Measurements from ENCODE around the gene KLF8.

The KLF8 gene

DNA sequence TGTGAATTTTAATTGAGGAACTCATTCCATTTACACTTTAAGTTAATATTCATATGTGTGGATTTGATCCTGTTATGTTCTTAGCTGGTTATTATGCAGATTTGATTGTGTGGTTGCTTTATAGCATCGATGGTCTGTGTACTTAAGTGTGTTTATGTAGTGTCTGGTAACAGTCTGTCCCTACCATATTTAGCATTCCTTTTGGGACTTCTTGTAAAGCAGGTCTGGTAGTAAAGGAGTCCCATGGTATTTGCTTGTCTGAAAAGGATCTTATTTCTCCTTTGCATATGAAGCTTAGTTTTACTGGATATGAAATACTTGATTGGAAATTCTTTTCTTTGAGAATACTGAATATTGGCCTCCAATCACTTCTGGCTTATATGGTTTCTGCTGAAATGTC lies 76.6 kb downstream of the KLF8 start:
- in situ Hi-C loops (cut with MboI; ENCODE audit: low sequenced_read_pairs): no loop called here

DNA sequence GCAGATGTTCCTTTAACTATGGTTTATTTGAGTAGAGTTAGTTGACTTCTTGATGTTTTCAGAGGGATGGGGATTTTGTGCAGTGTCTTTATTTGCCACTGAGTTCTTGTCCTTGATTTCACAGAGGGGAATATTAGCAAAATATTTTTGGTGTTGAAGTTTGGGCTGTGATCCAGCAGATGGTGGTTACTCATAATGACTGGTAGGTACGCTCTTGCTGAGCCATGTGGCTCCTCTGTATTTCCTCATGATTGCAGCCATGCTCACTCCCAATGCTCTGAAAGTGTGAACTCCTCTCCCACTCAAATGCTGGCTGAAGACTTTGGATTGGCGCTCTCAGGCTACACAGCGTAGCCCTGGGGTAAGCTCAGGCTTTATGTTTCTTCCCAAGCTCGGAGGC lies 77.7 kb downstream of the KLF8 start:
- in situ Hi-C loops (cut with MboI; ENCODE audit: low sequenced_read_pairs): no loop called here

GRCh38 chrX:56310581-56310980 lies 78.4 kb downstream of the KLF8 start:
- in situ Hi-C loops (cut with MboI; ENCODE audit: low sequenced_read_pairs): no loop called here

GRCh38 chrX:56313308-56313707 lies 81.2 kb downstream of the KLF8 start:
- in situ Hi-C loops (cut with MboI; ENCODE audit: low sequenced_read_pairs): no loop called here

DNA sequence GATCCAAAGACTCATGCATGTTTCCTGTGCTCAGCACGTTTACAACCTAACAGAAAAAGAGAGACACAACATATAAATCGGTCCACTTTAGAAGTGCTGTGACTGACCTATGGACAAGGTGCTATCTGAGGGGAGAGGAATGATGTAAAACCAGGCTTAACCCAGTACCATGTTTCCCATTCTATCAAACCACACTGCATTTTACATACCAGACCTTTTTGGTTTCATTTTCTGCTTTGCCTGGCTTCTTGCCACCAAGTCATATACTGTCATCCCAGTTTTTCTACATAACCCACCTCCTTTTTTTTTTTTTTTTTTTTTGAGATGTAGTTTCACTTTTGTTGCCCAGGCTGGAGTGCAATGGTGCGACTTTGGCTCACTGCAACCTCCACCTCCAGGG lies 82.2 kb downstream of the KLF8 start:
- in situ Hi-C loops (cut with MboI; ENCODE audit: low sequenced_read_pairs): no loop called here

GRCh38 chrX:56318076-56318475 lies 85.9 kb downstream of the KLF8 start:
- in situ Hi-C loops (cut with MboI; ENCODE audit: low sequenced_read_pairs): no loop called here

DNA sequence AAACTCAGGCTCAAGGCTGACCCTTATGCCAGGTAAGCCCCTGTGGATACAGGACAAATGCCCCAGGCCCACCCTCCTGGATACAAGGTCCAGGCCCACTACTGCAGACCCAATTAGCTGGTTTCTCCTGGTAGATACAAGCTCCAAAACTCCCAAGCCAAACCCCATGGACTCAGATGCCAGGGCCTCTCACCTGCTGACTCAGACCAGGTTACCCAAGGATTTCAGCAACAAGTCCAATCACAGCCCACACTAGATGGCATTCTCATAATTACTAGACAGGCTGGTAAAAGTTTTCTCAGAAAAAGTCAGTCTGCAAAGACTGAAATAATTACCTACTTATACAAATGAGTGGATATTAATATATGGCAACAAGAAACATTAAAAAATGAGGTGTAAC lies 87.0 kb downstream of the KLF8 start:
- in situ Hi-C loops (cut with MboI; ENCODE audit: low sequenced_read_pairs): no loop called here

Measured in HL-60/S4 (cell line).